Fibroblast of pulmonary artery (primary cell): ENCODE measurements around the gene ANKRD18B.
"Not testable (repeated sequence)": the region's sequence is repeated elsewhere in the genome, so short reads cannot be mapped to it uniquely, and the experiment has no call there.

Source experiments
- DNase-seq: peaks from one replicate; pipeline ENCODE4 v3.0.0-alpha.2; 2010; ENCODE audit warnings: low read depth
- H3K4me3 ChIP-seq: replicated peaks from 2 replicates; pipeline ENCODE4 v1.5.1; 2011; ENCODE audit warnings: low read depth, mild to moderate bottlenecking, control low read depth, low read length, moderate library complexity
- CTCF ChIP-seq: IDR thresholded peaks from 2 replicates; pipeline ENCODE4 v1.5.1; 2011; ENCODE audit warnings: mild to moderate bottlenecking, control low read depth, low read length, inconsistent platforms; ENCODE audit errors: missing control alignments

ANKRD18B gene

DNA sequence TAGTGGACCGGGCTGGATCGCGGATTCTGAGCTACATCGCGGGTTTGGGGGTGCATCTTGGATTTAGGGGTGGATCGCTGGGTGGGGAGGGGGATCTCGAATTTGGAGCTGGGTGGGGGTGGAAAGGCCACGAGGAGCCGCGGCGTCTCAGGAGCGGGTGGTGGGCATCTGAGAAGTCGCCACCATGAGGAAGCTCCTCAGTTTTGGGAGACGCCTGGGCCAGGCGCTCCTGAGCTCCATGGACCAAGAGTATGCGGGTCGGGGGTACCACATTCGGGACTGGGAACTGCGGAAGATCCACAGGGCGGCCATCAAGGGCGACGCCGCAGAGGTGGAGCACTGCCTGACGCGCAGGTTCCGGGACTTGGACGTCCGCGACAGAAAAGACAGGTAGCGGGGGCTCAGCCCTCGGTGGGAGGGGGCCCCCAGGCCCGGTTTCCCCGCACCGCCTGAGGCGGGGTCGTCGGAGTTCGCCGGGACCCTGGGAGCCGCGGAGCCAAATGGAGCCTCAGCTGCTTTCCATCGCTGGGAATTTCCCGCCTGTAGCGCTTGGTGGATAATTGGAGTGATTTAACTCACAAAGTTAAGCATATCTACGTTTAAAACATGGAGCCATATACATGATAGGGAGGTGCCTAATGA lies 376 bp downstream of the ANKRD18B start:
- no peak for TF ChIP-seq CTCF
- peak overlapping the region; percentile 42 for H3K4me3 ChIP-seq
- no peak for DNase-seq

DNA sequence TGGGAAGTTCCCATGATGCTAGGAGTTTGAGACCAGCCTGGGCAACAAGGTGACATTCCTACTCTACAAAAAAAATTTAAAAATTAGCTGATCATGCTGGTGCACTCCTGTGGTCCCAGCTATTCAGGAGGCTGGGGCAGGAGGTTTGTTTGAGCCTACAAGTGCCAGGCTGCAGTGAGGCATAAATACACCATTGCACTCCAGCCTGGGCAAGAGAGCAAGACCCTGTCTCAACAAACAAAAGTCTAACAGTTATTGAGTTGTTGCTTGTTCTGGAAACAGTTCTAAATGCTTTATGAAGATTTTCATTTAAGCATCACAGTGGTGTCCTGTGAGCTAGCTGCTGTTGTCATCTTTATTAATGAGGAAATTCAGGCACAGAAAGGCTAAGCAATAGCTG lies 4.0 kb downstream of the ANKRD18B start:
- not testable (repeated sequence) for DNase-seq, H3K4me3 ChIP-seq

DNA sequence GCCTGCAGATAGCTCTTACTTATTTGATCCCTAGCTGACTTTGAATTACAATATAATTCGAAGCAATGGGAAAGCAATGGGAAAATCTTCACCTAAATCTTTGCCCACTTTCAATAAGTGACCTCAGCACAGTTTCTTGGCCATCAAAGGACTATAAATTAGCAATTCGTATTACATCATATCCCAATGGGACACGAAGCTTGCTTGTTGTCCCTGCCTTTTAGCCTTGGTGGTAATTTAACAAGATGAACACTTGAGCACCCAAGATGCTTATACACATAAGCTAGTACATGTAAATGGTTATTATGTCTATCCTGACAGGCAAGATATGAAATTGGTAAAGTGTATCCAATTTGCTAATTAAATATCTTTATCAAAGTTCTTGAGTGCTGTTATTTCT lies 9.9 kb downstream of the ANKRD18B start:
- H3K4me3 ChIP-seq, DNase-seq: not testable (repeated sequence)

DNA sequence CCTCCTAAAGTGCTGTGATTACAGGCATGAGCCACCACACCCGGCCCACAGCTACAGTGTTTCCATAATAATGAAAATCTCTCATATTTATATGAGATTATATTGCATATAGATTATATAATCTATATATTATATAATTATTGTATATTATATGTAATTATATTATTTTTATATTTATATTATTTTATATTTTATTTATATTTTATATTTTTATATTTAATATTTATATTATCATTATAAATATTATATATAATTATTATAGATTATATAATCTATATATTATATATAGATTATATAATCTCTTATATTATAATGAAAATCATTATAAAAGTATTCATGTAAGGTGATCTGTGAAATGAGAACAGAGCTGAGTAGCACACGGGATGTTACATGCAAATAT lies 11.5 kb downstream of the ANKRD18B start:
- DNase-seq, result no peak
- TF ChIP-seq CTCF, result no peak
- H3K4me3 ChIP-seq, result no peak overlapping the region

DNA sequence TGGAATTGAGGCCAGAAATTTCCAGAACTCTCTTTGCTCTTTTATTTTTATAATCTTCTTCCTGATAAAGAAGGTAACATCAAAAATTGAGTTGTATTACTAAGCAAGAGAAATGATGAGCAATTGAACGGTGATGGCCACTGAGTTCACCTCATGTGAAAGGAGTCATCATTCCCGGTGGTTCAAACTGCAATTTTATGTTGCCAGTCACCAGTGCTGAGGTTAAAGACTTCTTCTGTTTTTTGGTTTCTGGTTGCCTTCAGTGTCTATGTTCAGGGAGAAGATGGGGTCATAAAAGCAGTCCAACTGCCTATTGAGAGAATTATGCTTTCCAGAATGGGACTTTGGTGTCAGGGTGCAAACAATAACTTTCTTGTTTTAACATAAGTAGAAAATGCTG lies 19.4 kb downstream of the ANKRD18B start:
- not testable (repeated sequence) for H3K4me3 ChIP-seq, DNase-seq

- H3K4me3 ChIP-seq, DNase-seq: not testable (repeated sequence)
Observed at GRCh38 chr9:33545715-33546114, 21.7 kb downstream of the ANKRD18B start.

- DNase-seq, H3K4me3 ChIP-seq: not testable (repeated sequence)
Observed at GRCh38 chr9:33548816-33549215, 24.8 kb downstream of the ANKRD18B start.

DNA sequence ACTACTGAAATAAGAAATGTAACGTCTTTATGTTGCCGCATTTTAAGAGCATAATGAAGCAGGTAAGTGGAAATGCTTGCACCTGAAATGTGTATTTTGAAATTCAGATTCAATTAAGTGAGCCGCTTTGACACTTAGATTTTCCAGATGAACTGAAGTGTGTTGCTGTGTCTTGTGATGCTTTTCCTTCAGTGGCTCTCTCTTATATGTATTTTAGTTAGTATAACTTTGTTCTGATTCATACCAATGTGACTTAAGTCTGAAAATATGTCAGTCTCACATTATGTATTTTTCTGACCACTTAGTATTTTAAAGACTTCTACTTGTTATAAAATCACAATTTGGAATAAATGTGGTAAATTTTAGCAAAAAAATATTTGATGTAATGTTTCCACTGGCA lies 25.4 kb downstream of the ANKRD18B start:
- H3K4me3 ChIP-seq, DNase-seq: not testable (repeated sequence)

DNA sequence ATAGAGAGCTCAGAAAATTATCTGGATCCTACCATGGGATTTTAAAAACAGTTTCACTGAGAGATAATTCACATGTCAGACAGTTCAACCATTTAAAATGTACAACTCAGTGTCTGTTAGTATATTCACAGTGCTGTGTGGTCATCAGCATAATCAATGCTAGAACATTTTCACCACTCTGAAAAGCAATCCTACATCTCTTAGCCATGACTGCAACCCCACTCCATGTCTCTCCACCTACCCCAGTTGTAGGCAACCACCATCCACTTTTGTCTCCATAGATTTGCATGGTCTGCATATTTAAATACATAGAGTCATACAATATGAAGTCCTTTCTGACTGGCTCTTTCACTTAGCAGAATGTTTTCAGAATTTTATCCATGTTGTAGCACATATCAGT lies 27.1 kb downstream of the ANKRD18B start:
- not testable (repeated sequence) for H3K4me3 ChIP-seq, DNase-seq

DNA sequence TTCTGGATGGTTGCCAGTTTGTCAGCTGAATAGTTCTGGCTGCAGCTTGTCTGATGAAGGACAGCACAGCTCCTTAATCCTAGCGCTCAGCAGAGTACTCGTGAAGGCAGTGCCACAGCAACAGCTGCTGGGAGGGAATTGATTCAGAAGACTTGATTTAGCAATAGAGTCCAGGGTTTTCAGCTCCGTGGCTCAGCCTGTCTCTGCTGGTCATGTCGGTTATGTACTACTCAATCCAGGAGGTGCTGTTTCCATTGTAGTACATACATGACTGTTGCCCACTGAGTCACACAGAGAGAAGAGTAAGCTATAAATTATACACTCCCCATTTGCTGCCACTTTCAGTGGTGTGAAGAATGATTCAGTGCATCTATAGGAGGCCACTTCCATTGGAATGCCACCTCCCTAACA lies 28.3 kb downstream of the ANKRD18B start:
- H3K4me3 ChIP-seq, result not testable (repeated sequence)
- peak; percentile 49 for DNase-seq

GRCh38 chr9:33560217-33560616 lies 36.2 kb downstream of the ANKRD18B start:
- H3K4me3 ChIP-seq, result not testable (repeated sequence)
- DNase-seq, result peak; percentile 7

DNA sequence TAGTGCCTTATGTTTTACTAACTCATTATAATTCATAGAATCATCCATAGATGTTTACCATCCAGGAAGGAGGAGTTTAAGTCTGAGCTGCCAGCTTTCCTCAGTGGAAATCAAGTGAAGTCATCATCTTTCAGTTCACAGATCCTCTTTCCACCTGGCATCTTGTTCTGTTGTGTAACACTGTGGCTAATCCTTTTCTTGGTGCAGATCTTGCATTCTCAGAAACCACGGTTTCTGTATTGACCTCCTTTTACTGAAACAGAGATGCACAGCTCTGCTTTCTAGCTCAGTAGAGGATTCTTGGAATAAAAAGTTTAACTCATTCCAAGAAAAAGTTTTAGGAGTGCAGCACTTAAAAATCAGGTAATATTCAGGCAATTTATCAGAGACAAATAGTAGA lies 38.1 kb downstream of the ANKRD18B start:
- DNase-seq, result peak; percentile 3

DNA sequence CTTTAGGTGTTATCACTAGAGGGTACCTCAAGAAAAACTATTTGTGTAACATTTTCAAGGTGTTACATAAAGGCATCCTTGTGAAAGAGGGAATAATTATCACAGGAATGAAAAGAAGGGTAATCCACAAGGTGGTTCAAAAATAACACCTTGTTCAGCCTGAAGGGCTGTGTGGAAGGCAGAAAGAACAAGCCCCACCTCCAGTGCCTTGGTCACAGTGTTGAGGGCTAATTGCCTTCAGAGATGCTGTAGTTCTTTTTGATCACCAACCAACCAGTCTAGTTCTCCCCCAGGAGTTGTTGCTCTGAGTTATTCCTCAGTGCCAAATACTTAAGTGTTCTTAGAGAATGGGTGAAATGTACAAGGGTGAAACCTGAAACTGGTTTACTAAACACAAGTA lies 43.7 kb downstream of the ANKRD18B start:
- not testable (repeated sequence) for H3K4me3 ChIP-seq, DNase-seq

More for the DNA sequence above, 38.1 kb downstream of the ANKRD18B start:
- H3K4me3 ChIP-seq, result not testable (repeated sequence)

DNA sequence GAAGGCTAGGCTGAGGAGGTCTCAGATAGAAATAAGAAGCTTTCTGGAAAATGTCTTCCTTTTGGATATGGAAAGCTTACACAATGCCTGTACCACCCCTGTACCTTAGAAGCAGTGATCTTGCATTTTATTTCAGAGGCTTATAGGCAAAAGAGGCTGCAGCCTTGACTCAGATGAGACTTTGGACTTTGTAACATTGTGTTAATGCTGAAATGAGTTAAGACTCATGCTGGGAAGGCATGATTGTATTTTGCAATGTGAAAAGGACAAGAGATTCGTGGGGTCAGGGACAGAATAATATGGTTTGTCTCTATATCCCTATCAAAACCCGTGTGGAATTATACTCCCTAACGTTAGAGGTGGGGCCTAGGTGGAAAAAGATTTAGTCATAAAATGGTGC lies 53.7 kb downstream of the ANKRD18B start:
- not testable (repeated sequence) for DNase-seq, H3K4me3 ChIP-seq

DNA sequence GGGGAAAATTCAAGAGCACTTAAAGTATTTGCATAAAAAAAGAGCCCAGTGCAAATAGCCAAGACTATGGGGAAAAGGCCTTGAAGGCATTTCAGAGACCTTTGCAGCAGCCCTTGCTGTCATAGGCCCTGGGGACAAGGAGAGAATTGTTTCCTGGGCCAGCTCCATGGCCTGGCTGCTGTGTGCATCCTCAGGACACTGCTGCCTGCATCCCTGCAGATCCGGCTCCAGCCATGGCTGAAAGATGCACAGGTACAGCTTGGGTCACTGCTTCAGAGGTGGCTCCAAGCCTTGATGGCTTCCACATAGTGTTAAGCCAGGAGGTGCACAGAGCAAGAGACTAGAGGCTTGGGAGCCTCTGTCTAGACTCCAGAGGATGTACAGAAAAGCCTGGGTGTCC lies 55.9 kb downstream of the ANKRD18B start:
- not testable (repeated sequence) for H3K4me3 ChIP-seq, DNase-seq

DNA sequence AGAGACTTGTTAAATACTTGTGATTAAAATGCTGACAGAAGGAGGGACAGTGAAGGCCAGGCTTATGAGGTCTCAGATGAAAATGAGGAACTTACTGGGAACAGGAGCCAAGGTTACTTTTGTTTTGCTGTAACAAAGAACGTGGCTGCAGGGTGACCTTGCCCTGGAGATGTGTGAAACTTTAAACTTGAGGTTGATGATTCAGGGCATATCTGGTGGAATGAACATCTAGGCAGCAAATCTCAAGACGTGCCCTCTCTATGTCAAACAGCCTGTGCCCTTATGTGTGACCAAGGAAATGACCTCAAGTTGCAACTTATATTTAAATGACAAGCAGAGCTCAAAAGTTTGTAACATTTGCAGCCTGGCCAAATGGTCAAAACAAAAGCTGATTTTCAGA lies 58.6 kb downstream of the ANKRD18B start:
- H3K4me3 ChIP-seq, result not testable (repeated sequence)
- DNase-seq, result peak; percentile 1

DNA sequence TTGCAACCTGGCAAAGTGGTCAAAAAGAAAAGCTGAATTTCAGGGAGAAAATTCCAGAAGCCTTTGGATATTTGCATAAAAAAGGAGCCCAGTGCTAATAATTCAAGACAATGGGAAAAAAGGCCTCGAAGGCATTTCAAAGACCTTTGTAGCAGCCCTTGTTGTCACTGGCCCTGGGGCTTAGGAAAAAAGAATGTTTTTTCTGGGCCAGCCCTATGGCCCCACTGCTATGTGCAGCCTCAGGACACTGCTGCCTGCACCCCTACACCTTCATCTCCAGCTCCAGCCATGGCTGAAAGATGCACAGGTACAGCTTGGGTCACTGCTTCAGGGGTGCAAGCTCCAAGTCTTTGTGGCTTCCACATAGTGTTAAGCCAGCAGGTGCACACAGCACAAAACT lies 62.1 kb downstream of the ANKRD18B start:
- not testable (repeated sequence) for DNase-seq, H3K4me3 ChIP-seq

DNA sequence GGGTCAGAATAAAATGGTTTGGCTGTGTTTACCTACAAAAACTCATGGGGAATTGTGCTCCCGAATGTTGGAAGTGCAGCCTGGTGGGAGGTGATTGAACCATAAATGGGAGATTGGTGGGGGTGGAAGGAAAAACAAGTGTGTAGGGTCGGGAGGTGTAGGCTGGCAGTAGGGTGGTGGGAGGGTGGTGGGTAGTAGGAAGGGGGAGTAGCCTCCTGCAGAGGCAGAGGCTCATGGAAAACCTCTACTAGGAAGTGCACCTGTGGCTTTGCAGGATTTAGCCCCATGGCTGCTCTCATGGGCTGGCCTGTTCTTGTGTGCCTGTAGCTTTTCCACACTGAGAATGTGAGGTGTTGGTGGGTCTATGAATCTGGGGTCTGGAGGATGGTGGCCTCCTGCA lies 63.7 kb downstream of the ANKRD18B start:
- not testable (repeated sequence) for H3K4me3 ChIP-seq, DNase-seq
